ENCODE data around the gene CBR3. TPM values are rescaled to one million over a fixed set of nuclear protein-coding genes. Genes with fewer than 3 reads are reported as not detected.

CBR3 gene
- total and polyA plus RNA-seq, 2 of the 13 experiments (the other 11 are each of a cell fraction or from before 2014, with no cell fraction given): not detected

GRCh38 chr21:36113647-36114428, 21.0 kb upstream of the CBR3 start (continued):
- TF ChIP-seq, protein P1, sequence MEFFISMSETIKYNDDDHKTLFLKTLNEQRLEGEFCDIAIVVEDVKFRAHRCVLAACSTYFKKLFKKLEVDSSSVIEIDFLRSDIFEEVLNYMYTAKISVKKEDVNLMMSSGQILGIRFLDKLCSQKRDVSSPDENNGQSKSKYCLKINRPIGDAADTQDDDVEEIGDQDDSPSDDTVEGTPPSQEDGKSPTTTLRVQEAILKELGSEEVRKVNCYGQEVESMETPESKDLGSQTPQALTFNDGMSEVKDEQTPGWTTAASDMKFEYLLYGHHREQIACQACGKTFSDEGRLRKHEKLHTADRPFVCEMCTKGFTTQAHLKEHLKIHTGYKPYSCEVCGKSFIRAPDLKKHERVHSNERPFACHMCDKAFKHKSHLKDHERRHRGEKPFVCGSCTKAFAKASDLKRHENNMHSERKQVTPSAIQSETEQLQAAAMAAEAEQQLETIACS (CRISPR knock-in tag; IDR thresholded peaks at IDR 0.05): no peak
- TF ChIP-seq ARNT (IDR thresholded peaks at IDR 0.05) (no peak), YEATS4 (CRISPR knock-in tag; IDR thresholded peaks at IDR 0.05; ENCODE audit: borderline replicate concordance) (no peak), ZNF609 (CRISPR knock-in tag; IDR thresholded peaks at IDR 0.05; ENCODE audit: borderline replicate concordance) (no peak), PRPF4 (IDR thresholded peaks at IDR 0.05; ENCODE audit: low read depth, low read length, poor library complexity, severe bottlenecking) (no peak), SPEN (CRISPR knock-in tag; IDR thresholded peaks at IDR 0.05; ENCODE audit: low read depth) (no peak), TAF15 (IDR thresholded peaks at IDR 0.05; ENCODE audit: low read depth, low read length, poor library complexity, severe bottlenecking) (no peak), U2AF2 (IDR thresholded peaks at IDR 0.05; ENCODE audit: low read depth, low read length) (no peak)
- TF ChIP-seq, protein P2, sequence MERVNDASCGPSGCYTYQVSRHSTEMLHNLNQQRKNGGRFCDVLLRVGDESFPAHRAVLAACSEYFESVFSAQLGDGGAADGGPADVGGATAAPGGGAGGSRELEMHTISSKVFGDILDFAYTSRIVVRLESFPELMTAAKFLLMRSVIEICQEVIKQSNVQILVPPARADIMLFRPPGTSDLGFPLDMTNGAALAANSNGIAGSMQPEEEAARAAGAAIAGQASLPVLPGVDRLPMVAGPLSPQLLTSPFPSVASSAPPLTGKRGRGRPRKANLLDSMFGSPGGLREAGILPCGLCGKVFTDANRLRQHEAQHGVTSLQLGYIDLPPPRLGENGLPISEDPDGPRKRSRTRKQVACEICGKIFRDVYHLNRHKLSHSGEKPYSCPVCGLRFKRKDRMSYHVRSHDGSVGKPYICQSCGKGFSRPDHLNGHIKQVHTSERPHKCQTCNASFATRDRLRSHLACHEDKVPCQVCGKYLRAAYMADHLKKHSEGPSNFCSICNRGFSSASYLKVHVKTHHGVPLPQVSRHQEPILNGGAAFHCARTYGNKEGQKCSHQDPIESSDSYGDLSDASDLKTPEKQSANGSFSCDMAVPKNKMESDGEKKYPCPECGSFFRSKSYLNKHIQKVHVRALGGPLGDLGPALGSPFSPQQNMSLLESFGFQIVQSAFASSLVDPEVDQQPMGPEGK (CRISPR knock-in tag; IDR thresholded peaks at IDR 0.05): no peak
